CD14-positive monocyte (primary cell): ENCODE measurements around the gene SMC5. TPM values are rescaled to one million over a fixed set of nuclear protein-coding genes. Genes with fewer than 3 reads are reported as not detected.

Source experiments
- DNase-seq, 3 donors: peaks; one replicate each; pipeline ENCODE4 v3.0.0-alpha.2; 2011 to 2022
- H2AFZ ChIP-seq: 2 replicates; pipeline ENCODE4 v1.6.0; 2012; ENCODE audit warnings: mild to moderate bottlenecking, low read depth, low read length, inconsistent platforms; ENCODE audit not compliant: insufficient read depth, poor library complexity, severe bottlenecking
- H3K27ac ChIP-seq, 2 donors: 1 replicate in 1 of 2; 2 replicates in 1 of 2; pipeline ENCODE4 v1.5.1; 2012 to 2013; ENCODE audit warnings: low read length in 2 of 2, control low read depth in 1 of 2, inconsistent platforms in 1 of 2, low read depth in 1 of 2, mild to moderate bottlenecking in 1 of 2
- H3K27me3 ChIP-seq, 2 donors: one replicate each; pipeline versions ENCODE4 v1.6.0 to v1.6.1; 2011 to 2013; ENCODE audit warnings: low read length in 2 of 2; ENCODE audit not compliant: control insufficient read depth in 2 of 2, insufficient read depth in 2 of 2
- H3K36me3 ChIP-seq, 2 donors: replicated peaks in 1 of 2; 1 replicate in 1 of 2; 2 replicates in 1 of 2; pipeline versions ENCODE4 v1.5.1 to v1.6.1; 2012 to 2013; ENCODE audit warnings: low read length in 2 of 2, control low read depth in 1 of 2, inconsistent platforms in 1 of 2, mild to moderate bottlenecking in 1 of 2; ENCODE audit not compliant: insufficient read depth in 2 of 2, control insufficient read depth in 1 of 2
- H3K4me1 ChIP-seq, 2 donors: 1 replicate in 1 of 2; 2 replicates in 1 of 2; pipeline versions ENCODE4 v1.5.1 to v1.6.1; 2012 to 2013; ENCODE audit warnings: low read length in 2 of 2, control low read depth in 1 of 2, inconsistent platforms in 1 of 2, mild to moderate bottlenecking in 1 of 2, moderate library complexity in 1 of 2; ENCODE audit not compliant: insufficient read depth in 2 of 2, control insufficient read depth in 1 of 2
- H3K4me2 ChIP-seq: replicated peaks from 2 replicates; pipeline ENCODE3; 2012; ENCODE audit warnings: low read length, moderate library complexity, mild to moderate bottlenecking; ENCODE audit not compliant: poor library complexity, severe bottlenecking; ENCODE audit errors: extremely low read depth
- H3K4me3 ChIP-seq, 3 experiments: fragments of 200-600 bp in 1 of 3; sonication (generic) in 1 of 3; replicated peaks in 1 of 3; 1 replicate in 2 of 3; 2 replicates in 1 of 3; pipeline ENCODE4 v1.5.1; 2011 to 2013; ENCODE audit warnings: low read length in 3 of 3, mild to moderate bottlenecking in 3 of 3, control low read depth in 2 of 3, low read depth in 2 of 3, inconsistent platforms in 1 of 3, moderate library complexity in 1 of 3
- H3K79me2 ChIP-seq: 2 replicates; pipeline ENCODE4 v1.6.0; 2012; ENCODE audit warnings: mild to moderate bottlenecking, control low read depth, inconsistent platforms, low read length, moderate library complexity; ENCODE audit not compliant: insufficient read depth
- H3K9ac ChIP-seq: 2 replicates; pipeline ENCODE4 v1.6.0; 2017; ENCODE audit warnings: low read length, mild to moderate bottlenecking; ENCODE audit not compliant: insufficient read depth, poor library complexity, severe bottlenecking
- H3K9me3 ChIP-seq, 2 donors: replicated peaks in 1 of 2; 1 replicate in 1 of 2; 2 replicates in 1 of 2; pipeline versions ENCODE4 v1.5.1 to v1.6.1; 2012 to 2013; ENCODE audit warnings: low read length in 2 of 2, control low read depth in 1 of 2; ENCODE audit not compliant: control insufficient read depth in 1 of 2, insufficient read depth in 1 of 2
- H4K20me1 ChIP-seq: 2 replicates; pipeline ENCODE4 v1.6.0; 2012; ENCODE audit warnings: mild to moderate bottlenecking, low read length, control low read depth, moderate library complexity; ENCODE audit not compliant: insufficient read depth
- H3K27ac Mint-ChIP-seq, 7 donors: one replicate each; pipeline ENCODE4 v1.8.0; 2020; ENCODE audit warnings: mild to moderate bottlenecking in 7 of 7, mixed read lengths in 7 of 7, moderate library complexity in 6 of 7, inconsistent platforms in 2 of 7
- H3K27me3 Mint-ChIP-seq, 3 donors: one replicate each; pipeline ENCODE4 v1.8.0; 2021 to 2022; ENCODE audit warnings: low read depth in 3 of 3, mild to moderate bottlenecking in 3 of 3, mixed read lengths in 3 of 3, moderate library complexity in 3 of 3, inconsistent platforms in 1 of 3
- H3K36me3 Mint-ChIP-seq, 2 donors: one replicate each; pipeline ENCODE4 v1.8.0; 2020; ENCODE audit warnings: mixed read lengths in 2 of 2, inconsistent platforms in 1 of 2, mild to moderate bottlenecking in 1 of 2
- H3K4me1 Mint-ChIP-seq: one replicate; pipeline ENCODE4 v1.8.0; 2020; ENCODE audit warnings: mild to moderate bottlenecking, mixed read lengths
- H3K4me3 Mint-ChIP-seq, 2 donors: one replicate each; pipeline ENCODE4 v1.8.0; 2020; ENCODE audit warnings: mild to moderate bottlenecking in 2 of 2, mixed read lengths in 2 of 2, moderate library complexity in 1 of 2
- H3K9me3 Mint-ChIP-seq, 7 donors: one replicate each; pipeline ENCODE4 v1.8.0; 2020 to 2022; ENCODE audit warnings: mixed read lengths in 7 of 7, mild to moderate bottlenecking in 6 of 7, moderate library complexity in 6 of 7, inconsistent platforms in 2 of 7
- WGBS: methylation state at CpG from one replicate; pipeline ENCODE4 v1.1.5; 2013; ENCODE audit warnings: missing lambda C conversion rate; ENCODE audit not compliant: insufficient coverage; 5-methylcytosine and 5-hydroxymethylcytosine counted together
- intact Hi-C, 2 donors: fragments of 100-400 bp; cut with micrococcal nuclease; formaldehyde crosslinking; loops; one replicate each; pipeline versions ENCODE4 v1.15.0 to v1.15.1; 2023
- polyA plus RNA-seq, 3 donors: library from polyadenylated mRNA; depleted of rRNA in 1 of 3; unstranded in 2 of 3; stranded (reverse) in 1 of 3; fragments of 300-500 nt in 2 of 3; fragments of >200 nt in 1 of 3; fragmentation: Illumina TruSeq in 2 of 3; gene quantifications; 1 replicate in 2 of 3; 2 replicates in 1 of 3; pipeline ENCODE4 v1.2.3, GENCODE V29; 2012 to 2021
- TF ChIP-seq, protein P1 (sequence below): fragments of 200-600 bp; IDR thresholded peaks from one replicate; pipeline ENCODE4 v1.8.0; 2022; ENCODE audit warnings: antibody characterized with exemption, mild to moderate bottlenecking

Gene SMC5
- polyA plus RNA-seq, 3 donors = 4.9 to 13.6 (median 5.1) TPM

DNA sequence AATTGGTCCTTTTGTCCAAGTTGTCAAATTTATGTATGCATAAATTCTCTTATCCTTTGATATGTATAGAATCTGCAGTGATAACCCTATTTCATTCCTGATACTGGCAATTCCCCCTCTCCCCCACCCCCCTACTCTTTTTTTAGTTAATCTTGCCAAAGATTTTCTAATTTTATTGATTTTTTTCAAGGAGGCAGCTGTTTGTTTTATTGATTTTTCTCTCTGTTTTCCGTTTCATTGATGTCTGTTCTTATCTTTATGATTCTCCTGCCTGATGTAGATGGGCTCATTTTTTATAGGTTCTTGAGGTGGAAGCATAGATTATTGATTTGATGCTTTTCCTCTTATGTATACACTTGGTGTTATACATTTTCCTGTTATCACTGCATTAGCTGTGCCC is 34.4 kb downstream of the SMC5 start:
- intact Hi-C loops = no loop called here
- no peaks in the 10 kb centered on the region for H3K9me3 ChIP-seq
- H3K4me3 Mint-ChIP-seq = no peak overlapping the region

DNA sequence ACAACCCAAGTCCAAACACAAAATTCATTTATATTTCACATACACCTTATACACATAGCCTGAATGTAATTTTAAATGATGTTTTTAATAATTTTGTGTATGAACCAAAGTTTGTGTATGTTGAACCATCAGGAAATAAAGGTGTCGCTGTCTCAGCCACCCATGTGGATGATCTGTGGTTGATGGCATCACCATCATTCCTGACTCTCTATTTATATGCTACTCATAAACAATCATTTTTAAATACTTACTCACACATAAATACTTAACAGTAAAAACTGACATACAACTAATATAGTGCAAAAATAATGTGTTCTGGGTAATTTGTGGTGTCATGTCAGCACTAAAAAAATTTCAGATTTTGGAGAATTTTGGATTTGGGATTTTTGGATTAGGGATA is 38.4 kb downstream of the SMC5 start:
- H3K36me3 Mint-ChIP-seq = peaks cover 64 to 66% of the 10 kb centered on the region in 2 donors
- TF ChIP-seq, protein P1, sequence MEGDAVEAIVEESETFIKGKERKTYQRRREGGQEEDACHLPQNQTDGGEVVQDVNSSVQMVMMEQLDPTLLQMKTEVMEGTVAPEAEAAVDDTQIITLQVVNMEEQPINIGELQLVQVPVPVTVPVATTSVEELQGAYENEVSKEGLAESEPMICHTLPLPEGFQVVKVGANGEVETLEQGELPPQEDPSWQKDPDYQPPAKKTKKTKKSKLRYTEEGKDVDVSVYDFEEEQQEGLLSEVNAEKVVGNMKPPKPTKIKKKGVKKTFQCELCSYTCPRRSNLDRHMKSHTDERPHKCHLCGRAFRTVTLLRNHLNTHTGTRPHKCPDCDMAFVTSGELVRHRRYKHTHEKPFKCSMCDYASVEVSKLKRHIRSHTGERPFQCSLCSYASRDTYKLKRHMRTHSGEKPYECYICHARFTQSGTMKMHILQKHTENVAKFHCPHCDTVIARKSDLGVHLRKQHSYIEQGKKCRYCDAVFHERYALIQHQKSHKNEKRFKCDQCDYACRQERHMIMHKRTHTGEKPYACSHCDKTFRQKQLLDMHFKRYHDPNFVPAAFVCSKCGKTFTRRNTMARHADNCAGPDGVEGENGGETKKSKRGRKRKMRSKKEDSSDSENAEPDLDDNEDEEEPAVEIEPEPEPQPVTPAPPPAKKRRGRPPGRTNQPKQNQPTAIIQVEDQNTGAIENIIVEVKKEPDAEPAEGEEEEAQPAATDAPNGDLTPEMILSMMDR = no peak
- no peak for DNase-seq
- no peak overlapping the region for H3K4me3 Mint-ChIP-seq
- no peaks in the 10 kb centered on the region for H3K4me1 Mint-ChIP-seq
- Histone ChIP-seq H3K27me3 (no peaks in the 10 kb centered on the region), H3K9me3 (no peaks in the 10 kb centered on the region), H2AFZ (no peak overlapping the region), H3K27ac (no peak overlapping the region), H3K4me3 (no peak overlapping the region), H4K20me1 (peaks cover 24% of the 10 kb centered on the region), H3K4me1 (no peaks in the 10 kb centered on the region), H3K9ac (no peak overlapping the region), H3K79me2 (peaks cover 9% of the 10 kb centered on the region), H3K36me3 (peaks cover 57 to 93% of the 10 kb centered on the region in 2 donors), H3K4me2 (no peak overlapping the region)
- H3K27me3 Mint-ChIP-seq = no peaks in the 10 kb centered on the region
- no CpG with 5 or more reads among the region's 1 CpG for WGBS
- peaks cover 0 to 6% (median 0%) of the 10 kb centered on the region in 7 donors for H3K9me3 Mint-ChIP-seq
- intact Hi-C loops = no loop called here
- no peak overlapping the region for H3K27ac Mint-ChIP-seq

More for the DNA sequence above, 34.4 kb downstream of the SMC5 start:
- Histone ChIP-seq H3K79me2 (peaks cover 17% of the 10 kb centered on the region), H3K4me2 (no peak overlapping the region), H4K20me1 (peaks cover 24% of the 10 kb centered on the region), H3K9ac (no peak overlapping the region), H3K27me3 (no peaks in the 10 kb centered on the region), H3K27ac (no peak overlapping the region), H3K4me3 (no peak overlapping the region), H3K4me1 (no peaks in the 10 kb centered on the region), H3K36me3 (peaks cover 47 to 87% of the 10 kb centered on the region in 2 donors), H2AFZ (no peak overlapping the region)
- TF ChIP-seq, protein P1 = no peak
- Mint-ChIP-seq H3K27ac (no peak overlapping the region), H3K4me1 (no peaks in the 10 kb centered on the region), H3K36me3 (peaks cover 58 to 67% of the 10 kb centered on the region in 2 donors), H3K9me3 (peaks cover 0 to 6% (median 3%) of the 10 kb centered on the region in 7 donors), H3K27me3 (no peaks in the 10 kb centered on the region)
- DNase-seq = no peak
- no CpG with 5 or more reads among the region's 1 CpG for WGBS
